Muscle layer of duodenum (tissue), 2 donors: ENCODE data around the gene ASPDH.

Experiments
- H3K27ac ChIP-seq: one replicate; pipeline ENCODE4 v1.7.0; 2013; ENCODE audit warnings: mild to moderate bottlenecking, low read length
- H3K27me3 ChIP-seq: one replicate; pipeline ENCODE4 v1.7.0; 2013; ENCODE audit warnings: low read depth, mild to moderate bottlenecking, control low read depth, low read length
- H3K36me3 ChIP-seq, 2 donors: one replicate each; pipeline ENCODE4 v1.7.0; 2013; ENCODE audit warnings: low read length in 2 of 2, control low read depth in 1 of 2, mild to moderate bottlenecking in 1 of 2; ENCODE audit not compliant: insufficient read depth in 2 of 2, control insufficient read depth in 1 of 2
- H3K4me1 ChIP-seq, 2 donors: one replicate each; pipeline ENCODE4 v1.7.0; 2013; ENCODE audit warnings: low read length in 2 of 2, mild to moderate bottlenecking in 2 of 2, control low read depth in 1 of 2, moderate library complexity in 1 of 2; ENCODE audit not compliant: insufficient read depth in 2 of 2, control insufficient read depth in 1 of 2
- H3K4me3 ChIP-seq, 2 donors: one replicate each; pipeline ENCODE4 v1.7.0; 2013; ENCODE audit warnings: low read length in 2 of 2, low read depth in 1 of 2, mild to moderate bottlenecking in 1 of 2
- H3K9me3 ChIP-seq, 2 donors: one replicate each; pipeline ENCODE4 v1.7.0; 2013; ENCODE audit warnings: low read length in 2 of 2, control low read depth in 1 of 2, mild to moderate bottlenecking in 1 of 2; ENCODE audit not compliant: control insufficient read depth in 1 of 2
- donor health status: healthy.

Gene ASPDH

GRCh38 chr19:50553134-50553703, 39.5 kb upstream of the ASPDH start:
- H3K4me3 ChIP-seq: no peak overlapping the region
- peaks cover 4% of the 10 kb centered on the region for H3K27me3 ChIP-seq
- no peak overlapping the region for H3K27ac ChIP-seq
- H3K9me3 ChIP-seq: no peaks in the 10 kb centered on the region
- H3K4me1 ChIP-seq: peaks cover 0 to 19% of the 10 kb centered on the region in 2 donors
- no peaks in the 10 kb centered on the region for H3K36me3 ChIP-seq

GRCh38 chr19:50552540-50552939, 38.8 kb upstream of the ASPDH start:
- H3K4me3 ChIP-seq: no peak overlapping the region
- H3K27ac ChIP-seq: no peak overlapping the region
- H3K27me3 ChIP-seq: peaks cover 4% of the 10 kb centered on the region
- no peaks in the 10 kb centered on the region for H3K9me3 ChIP-seq
- H3K4me1 ChIP-seq: peaks cover 0 to 19% of the 10 kb centered on the region in 2 donors
- H3K36me3 ChIP-seq: no peaks in the 10 kb centered on the region

- Histone ChIP-seq H3K27me3 (peaks cover 4% of the 10 kb centered on the region), H3K4me1 (peaks cover 0 to 17% of the 10 kb centered on the region in 2 donors), H3K36me3 (no peaks in the 10 kb centered on the region), H3K9me3 (no peaks in the 10 kb centered on the region), H3K27ac (no peak overlapping the region), H3K4me3 (peak overlapping the region in 1 of 2 donors; percentile 38)
Measured at GRCh38 chr19:50551715-50552187, 38.0 kb upstream of the ASPDH start.

- H3K27me3 ChIP-seq: peaks cover 4% of the 10 kb centered on the region
- no peaks in the 10 kb centered on the region for H3K36me3 ChIP-seq
- H3K9me3 ChIP-seq: no peaks in the 10 kb centered on the region
- H3K4me3 ChIP-seq: peak overlapping the region in 1 of 2 donors; percentile 38
- H3K27ac ChIP-seq: no peak overlapping the region
- H3K4me1 ChIP-seq: peaks cover 0 to 12% of the 10 kb centered on the region in 2 donors
Measured at GRCh38 chr19:50551034-50551714, 37.5 kb upstream of the ASPDH start.

- Histone ChIP-seq H3K27ac (no peak overlapping the region), H3K36me3 (no peaks in the 10 kb centered on the region), H3K9me3 (no peaks in the 10 kb centered on the region), H3K4me1 (peaks cover 0 to 8% of the 10 kb centered on the region in 2 donors), H3K27me3 (peaks cover 2% of the 10 kb centered on the region), H3K4me3 (peak overlapping the region in 1 of 2 donors; percentile 38)
Measured at GRCh38 chr19:50550594-50550966, 36.9 kb upstream of the ASPDH start.

GRCh38 chr19:50549927-50550593, 36.3 kb upstream of the ASPDH start:
- Histone ChIP-seq H3K4me3 (peak overlapping the region in 1 of 2 donors; percentile 38), H3K4me1 (peaks cover 0 to 8% of the 10 kb centered on the region in 2 donors), H3K27ac (no peak overlapping the region), H3K9me3 (no peaks in the 10 kb centered on the region), H3K27me3 (no peaks in the 10 kb centered on the region), H3K36me3 (no peaks in the 10 kb centered on the region)

GRCh38 chr19:50549059-50549926, 35.6 kb upstream of the ASPDH start:
- Histone ChIP-seq H3K27me3 (no peaks in the 10 kb centered on the region), H3K27ac (no peak overlapping the region), H3K4me3 (no peak overlapping the region), H3K36me3 (no peaks in the 10 kb centered on the region), H3K9me3 (no peaks in the 10 kb centered on the region), H3K4me1 (peaks cover 0 to 8% of the 10 kb centered on the region in 2 donors)

- Histone ChIP-seq H3K4me1 (peaks cover 0 to 8% of the 10 kb centered on the region in 2 donors), H3K4me3 (no peak overlapping the region), H3K36me3 (no peaks in the 10 kb centered on the region), H3K27me3 (no peaks in the 10 kb centered on the region), H3K27ac (no peak overlapping the region), H3K9me3 (no peaks in the 10 kb centered on the region)
Measured at GRCh38 chr19:50548191-50549058, 34.7 kb upstream of the ASPDH start.

- no peak overlapping the region for H3K4me3 ChIP-seq
- no peak overlapping the region for H3K27ac ChIP-seq
- peaks cover 0 to 8% of the 10 kb centered on the region in 2 donors for H3K4me1 ChIP-seq
Measured at GRCh38 chr19:50547385-50548190, 33.9 kb upstream of the ASPDH start.

More at GRCh38 chr19:50547385-50548190, 33.9 kb upstream of the ASPDH start:
- Histone ChIP-seq H3K36me3 (no peaks in the 10 kb centered on the region), H3K9me3 (no peaks in the 10 kb centered on the region), H3K27me3 (no peaks in the 10 kb centered on the region)
